ENCODE measurements around the gene RIBC1. TPM values are rescaled to one million over a fixed set of nuclear protein-coding genes. Genes with fewer than 3 reads are reported as not detected.

Gene RIBC1
- 1 to 10 TPM in 2 of 4 donors, under 1 TPM in 1, not detected in 1; 0.57 to 1.2 (median 1.1) TPM for total RNA-seq

DNA sequence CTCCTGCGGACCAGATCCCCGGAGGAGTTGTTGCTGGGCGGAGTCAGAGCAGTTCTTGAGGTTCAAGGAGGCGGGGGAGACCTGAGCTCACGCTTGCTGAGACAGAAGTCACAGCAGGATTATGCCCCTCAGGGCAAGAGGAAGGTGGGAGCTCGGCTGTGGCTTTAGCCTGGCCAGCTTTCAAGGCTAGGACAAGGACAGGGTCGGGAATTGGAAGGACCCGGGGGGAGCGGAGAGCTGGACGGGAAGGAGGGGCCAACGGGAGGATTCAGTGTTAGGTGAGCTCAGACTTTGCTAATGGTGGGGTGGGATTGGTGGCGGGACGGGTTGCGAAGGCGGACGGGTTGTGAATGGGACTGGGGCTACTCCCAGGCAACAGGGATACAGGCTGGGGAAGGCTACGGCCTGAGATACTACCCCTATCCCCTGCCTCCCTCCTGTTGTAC is at the start of gene RIBC1:
RIBC1 (plus strand) TSS at position 13 of the 446 bp plus-strand sequence. CDS start 3,404 bp downstream, outside the sequence.
- TF ChIP-seq POLR2A (IDR thresholded peaks at IDR 0.05) = no peak
- TF ChIP-seq, protein P1, sequence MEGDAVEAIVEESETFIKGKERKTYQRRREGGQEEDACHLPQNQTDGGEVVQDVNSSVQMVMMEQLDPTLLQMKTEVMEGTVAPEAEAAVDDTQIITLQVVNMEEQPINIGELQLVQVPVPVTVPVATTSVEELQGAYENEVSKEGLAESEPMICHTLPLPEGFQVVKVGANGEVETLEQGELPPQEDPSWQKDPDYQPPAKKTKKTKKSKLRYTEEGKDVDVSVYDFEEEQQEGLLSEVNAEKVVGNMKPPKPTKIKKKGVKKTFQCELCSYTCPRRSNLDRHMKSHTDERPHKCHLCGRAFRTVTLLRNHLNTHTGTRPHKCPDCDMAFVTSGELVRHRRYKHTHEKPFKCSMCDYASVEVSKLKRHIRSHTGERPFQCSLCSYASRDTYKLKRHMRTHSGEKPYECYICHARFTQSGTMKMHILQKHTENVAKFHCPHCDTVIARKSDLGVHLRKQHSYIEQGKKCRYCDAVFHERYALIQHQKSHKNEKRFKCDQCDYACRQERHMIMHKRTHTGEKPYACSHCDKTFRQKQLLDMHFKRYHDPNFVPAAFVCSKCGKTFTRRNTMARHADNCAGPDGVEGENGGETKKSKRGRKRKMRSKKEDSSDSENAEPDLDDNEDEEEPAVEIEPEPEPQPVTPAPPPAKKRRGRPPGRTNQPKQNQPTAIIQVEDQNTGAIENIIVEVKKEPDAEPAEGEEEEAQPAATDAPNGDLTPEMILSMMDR (IDR thresholded peaks at IDR 0.05) = no peak
- 4 to 5% methylated on average over 4 to 14 of the region's 17 CpGs for WGBS, 2 donors
- H3K9me3 ChIP-seq = no peaks in the 10 kb centered on the region
- peaks cover 11 to 28% (median 15%) of the 10 kb centered on the region in 3 donors for H3K4me1 ChIP-seq
- H3K27ac ChIP-seq = peak within 1 kb of the TSS; percentile 86 to 97 (median 95)
- no peaks in the 10 kb centered on the region for H3K36me3 ChIP-seq
- H3K4me3 ChIP-seq = peak within 1 kb of the TSS; percentile 56 to 92 (median 74)
- DNase-seq = no peak
- no peaks in the 10 kb centered on the region for H3K27me3 ChIP-seq
- intact Hi-C loops (cut with DNase I) = no loop called here

DNA sequence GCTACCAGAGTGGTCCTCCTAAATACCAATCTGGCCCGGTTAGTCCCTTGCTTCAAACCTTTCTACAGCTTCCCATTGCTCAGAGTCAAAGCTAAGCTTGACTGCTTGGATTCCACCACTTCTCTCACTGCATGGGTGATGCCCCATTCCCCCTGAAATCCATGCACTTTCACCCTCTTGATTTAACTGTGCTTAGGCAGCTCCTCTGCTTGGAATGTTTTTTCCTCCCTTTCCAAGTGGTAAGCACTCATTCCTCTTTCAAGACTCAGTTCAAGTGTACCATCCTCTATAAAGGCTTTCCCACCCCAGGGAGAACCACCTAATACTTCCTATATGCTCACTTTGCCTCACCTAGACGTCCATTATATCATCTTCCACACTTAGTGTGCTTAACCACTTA is 49.4 kb upstream of the RIBC1 start:
- intact Hi-C loops (cut with DNase I) = no loop called here
- WGBS, 2 donors = 59% methylated on average over 2 of the region's 2 CpGs
- Histone ChIP-seq H3K4me3 (no peak overlapping the region), H3K4me1 (no peaks in the 10 kb centered on the region), H3K27ac (no peak overlapping the region), H3K36me3 (peaks cover 0 to 15% (median 0%) of the 10 kb centered on the region in 3 donors), H3K27me3 (no peaks in the 10 kb centered on the region), H3K9me3 (peaks cover 0 to 4% (median 0%) of the 10 kb centered on the region in 3 donors)
- no peak for DNase-seq
- no peak for TF ChIP-seq POLR2A (IDR thresholded peaks at IDR 0.05)
- TF ChIP-seq, protein P1 (IDR thresholded peaks at IDR 0.05) = no peak

DNA sequence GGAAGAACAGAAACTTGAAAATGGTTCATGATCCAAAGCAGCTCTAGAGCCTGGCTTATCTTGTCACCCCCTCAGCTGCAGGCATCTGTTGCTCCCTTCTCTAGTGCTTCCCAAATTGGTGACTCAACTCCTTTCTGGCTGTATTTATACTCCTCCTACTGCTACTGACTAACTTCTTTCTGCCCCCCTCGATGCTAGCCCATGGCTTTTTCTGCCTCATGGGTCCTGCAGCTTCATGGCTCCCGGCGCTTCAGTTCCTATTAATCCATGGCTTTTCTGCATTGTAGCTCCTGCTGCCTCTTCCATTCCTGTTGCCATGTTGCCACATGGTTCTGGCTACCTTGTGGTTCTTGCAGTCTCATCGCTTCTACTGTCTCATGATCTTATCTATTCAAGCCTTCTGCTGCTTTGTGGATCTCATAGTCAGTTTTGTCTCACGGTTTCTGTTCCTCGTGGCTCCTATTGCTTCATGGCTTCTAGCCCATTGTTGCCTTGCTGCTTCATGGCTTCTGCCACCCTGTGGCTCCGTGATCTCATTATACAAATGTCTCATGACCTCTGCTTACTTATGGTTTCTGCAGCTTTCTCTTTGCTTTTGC is 48.4 kb upstream of the RIBC1 start:
- Histone ChIP-seq H3K27ac (no peak overlapping the region), H3K36me3 (peaks cover 0 to 25% (median 0%) of the 10 kb centered on the region in 3 donors), H3K27me3 (no peaks in the 10 kb centered on the region), H3K4me3 (no peak overlapping the region), H3K9me3 (no peaks in the 10 kb centered on the region), H3K4me1 (no peaks in the 10 kb centered on the region)
- WGBS, 2 donors = 66 to 77% methylated on average over 6 to 7 of the region's 7 CpGs
- intact Hi-C loops (cut with DNase I) = no loop called here
- DNase-seq = no peak
- no peak for TF ChIP-seq POLR2A (IDR thresholded peaks at IDR 0.05)
- TF ChIP-seq, protein P1 (IDR thresholded peaks at IDR 0.05) = no peak

DNA sequence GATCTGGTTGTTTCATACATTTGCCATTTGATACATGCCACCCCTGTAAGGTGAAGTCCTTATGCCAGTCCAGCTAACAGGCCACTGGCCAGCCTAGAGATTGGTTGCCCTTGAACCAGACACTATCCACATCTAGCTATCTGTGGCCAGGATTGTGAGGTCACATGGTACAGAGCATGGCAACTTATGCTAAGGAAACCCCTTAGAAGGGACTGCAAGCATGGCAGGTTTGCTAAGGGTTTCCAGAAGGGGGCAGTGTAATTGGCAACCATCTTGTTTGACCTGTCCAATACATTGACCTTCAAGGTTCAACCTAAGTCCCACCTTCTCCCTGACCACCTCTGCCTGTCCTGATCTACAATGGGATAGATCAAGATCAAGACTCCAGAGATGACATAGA is 47.8 kb upstream of the RIBC1 start:
- no peak for TF ChIP-seq POLR2A (IDR thresholded peaks at IDR 0.05)
- TF ChIP-seq, protein P1 (IDR thresholded peaks at IDR 0.05) = no peak
- Histone ChIP-seq H3K27me3 (no peaks in the 10 kb centered on the region), H3K4me3 (no peak overlapping the region), H3K36me3 (peaks cover 0 to 31% (median under 1%) of the 10 kb centered on the region in 3 donors), H3K27ac (no peak overlapping the region), H3K9me3 (no peaks in the 10 kb centered on the region), H3K4me1 (no peaks in the 10 kb centered on the region)
- intact Hi-C loops (cut with DNase I) = no loop called here
- no peak for DNase-seq

DNA sequence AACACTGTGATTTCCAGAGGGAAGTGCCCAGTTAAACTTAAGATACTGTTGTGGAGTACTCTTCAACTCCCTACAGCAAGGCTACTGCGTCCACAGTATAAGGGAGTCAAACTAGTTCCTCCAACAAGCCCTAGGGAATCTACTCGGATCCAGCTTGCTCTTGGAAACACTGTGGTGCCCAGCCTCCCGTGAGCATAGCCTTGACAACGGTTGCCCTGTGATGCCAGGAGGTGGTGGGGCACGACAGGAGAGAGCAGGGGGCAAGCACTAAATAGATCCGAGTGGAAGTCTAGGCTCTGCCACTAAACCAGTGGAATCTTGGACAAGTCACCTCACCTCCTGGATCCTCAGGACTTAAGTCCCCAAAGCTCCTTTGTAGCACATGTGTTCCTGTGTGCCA is 45.8 kb upstream of the RIBC1 start:
- no peaks in the 10 kb centered on the region for H3K9me3 ChIP-seq
- 53 to 86% methylated on average over 2 to 5 of the region's 6 CpGs for WGBS, 2 donors
- TF ChIP-seq, protein P1 (IDR thresholded peaks at IDR 0.05) = no peak
- TF ChIP-seq POLR2A (IDR thresholded peaks at IDR 0.05) = no peak
- H3K4me3 ChIP-seq = no peak overlapping the region
- H3K4me1 ChIP-seq = no peaks in the 10 kb centered on the region
- no peak for DNase-seq
- intact Hi-C loops (cut with DNase I) = no loop called here
- H3K27me3 ChIP-seq = no peaks in the 10 kb centered on the region
- H3K27ac ChIP-seq = no peak overlapping the region
- peaks cover 5 to 50% (median 20%) of the 10 kb centered on the region in 3 donors for H3K36me3 ChIP-seq

Data from esophagus squamous epithelium (tissue), 5 donors.